Muscle layer of colon (tissue), 2 donors: ENCODE results near the gene OR52B4.
"Not testable (repeated sequence)": the region's sequence is repeated elsewhere in the genome, so short reads cannot be mapped to it uniquely, and the experiment has no call there.

ENCODE experiments used
- H3K27ac ChIP-seq: one replicate; pipeline ENCODE4 v1.7.0; 2013; ENCODE audit warnings: low read depth, mild to moderate bottlenecking, low read length, moderate library complexity
- H3K27me3 ChIP-seq, 2 donors: one replicate each; pipeline ENCODE4 v1.7.0; 2013; ENCODE audit warnings: low read length in 2 of 2, mild to moderate bottlenecking in 2 of 2; ENCODE audit not compliant: insufficient read depth in 2 of 2, control insufficient read depth in 1 of 2
- H3K36me3 ChIP-seq: one replicate; pipeline ENCODE4 v1.7.0; 2013; ENCODE audit warnings: mild to moderate bottlenecking, low read length; ENCODE audit not compliant: insufficient read depth
- H3K4me1 ChIP-seq: one replicate; pipeline ENCODE4 v1.7.0; 2013; ENCODE audit warnings: mild to moderate bottlenecking, low read length; ENCODE audit not compliant: insufficient read depth
- H3K4me3 ChIP-seq, 2 donors: one replicate each; pipeline ENCODE4 v1.7.0; 2013; ENCODE audit warnings: low read length in 2 of 2, low read depth in 1 of 2, mild to moderate bottlenecking in 1 of 2, moderate library complexity in 1 of 2
- H3K9ac ChIP-seq: one replicate; pipeline ENCODE4 v1.7.0; 2013; ENCODE audit warnings: low read length
- H3K9me3 ChIP-seq: one replicate; pipeline ENCODE4 v1.7.0; 2013; ENCODE audit warnings: mild to moderate bottlenecking, low read length
- donor health status: abdominal sarcoma.
- donor health status: Adenocarcinoma of cecum.

OR52B4 gene

GRCh38 chr11:4368286-4368685 is at the start of gene OR52B4:
Gene OR52B4 (minus strand): TSS chr11:4368386. CDS start chr11:4368295, 91 bp downstream.
- Histone ChIP-seq H3K4me1 (no peaks in the 10 kb centered on the region), H3K9me3 (no peaks in the 10 kb centered on the region), H3K36me3 (no peaks in the 10 kb centered on the region), H3K27me3 (no peaks in the 10 kb centered on the region), H3K27ac (no peak within 1 kb of the TSS), H3K9ac (no peak within 1 kb of the TSS), H3K4me3 (no peak within 1 kb of the TSS)

GRCh38 chr11:4416816-4417215 is 48.6 kb upstream of the OR52B4 start:
- H3K9ac ChIP-seq: no peak overlapping the region
- no peaks in the 10 kb centered on the region for H3K27me3 ChIP-seq
- no peaks in the 10 kb centered on the region for H3K4me1 ChIP-seq
- no peaks in the 10 kb centered on the region for H3K36me3 ChIP-seq
- no peak overlapping the region for H3K27ac ChIP-seq
- no peaks in the 10 kb centered on the region for H3K9me3 ChIP-seq
- H3K4me3 ChIP-seq: no peak overlapping the region

GRCh38 chr11:4416306-4416705 is 48.1 kb upstream of the OR52B4 start:
- H3K27me3 ChIP-seq: no peaks in the 10 kb centered on the region
- no peaks in the 10 kb centered on the region for H3K36me3 ChIP-seq
- no peaks in the 10 kb centered on the region for H3K9me3 ChIP-seq
- no peak overlapping the region for H3K9ac ChIP-seq
- no peaks in the 10 kb centered on the region for H3K4me1 ChIP-seq
- H3K27ac ChIP-seq: no peak overlapping the region
- no peak overlapping the region for H3K4me3 ChIP-seq

GRCh38 chr11:4406206-4406605 is 38.0 kb upstream of the OR52B4 start:
- not testable (repeated sequence) for H3K27ac ChIP-seq, H3K4me1 ChIP-seq, H3K27me3 ChIP-seq, H3K9me3 ChIP-seq, H3K36me3 ChIP-seq, H3K4me3 ChIP-seq, H3K9ac ChIP-seq

- H3K27ac ChIP-seq: no peak overlapping the region
Measured at GRCh38 chr11:4393858-4394223, 25.7 kb upstream of the OR52B4 start.

GRCh38 chr11:4393209-4393857 is 25.1 kb upstream of the OR52B4 start, which contains the start of gene TRIM21:
Gene TRIM21 (minus strand): TSS chr11:4393702. CDS start chr11:4390409, 3,293 bp downstream.
- no peaks in the 10 kb centered on the region for H3K27me3 ChIP-seq
- H3K4me1 ChIP-seq: peaks cover 5% of the 10 kb centered on the region
- peak within 1 kb of the TSS; percentile 91 to 92 for H3K4me3 ChIP-seq
- peak within 1 kb of the TSS; percentile 84 for H3K9ac ChIP-seq
- H3K36me3 ChIP-seq: peaks cover 21% of the 10 kb centered on the region
- H3K27ac ChIP-seq: peak within 1 kb of the TSS; percentile 85
- H3K9me3 ChIP-seq: no peaks in the 10 kb centered on the region

More at GRCh38 chr11:4393858-4394223, 25.7 kb upstream of the OR52B4 start:
- Histone ChIP-seq H3K4me1 (peaks cover 5% of the 10 kb centered on the region), H3K36me3 (peaks cover 16% of the 10 kb centered on the region), H3K9me3 (no peaks in the 10 kb centered on the region), H3K4me3 (peak overlapping the region; percentile 91 to 92), H3K9ac (peak overlapping the region; percentile 84), H3K27me3 (no peaks in the 10 kb centered on the region)

- no peaks in the 10 kb centered on the region for H3K27me3 ChIP-seq
- no peak overlapping the region for H3K27ac ChIP-seq
- H3K4me3 ChIP-seq: no peak overlapping the region
- peaks cover 53% of the 10 kb centered on the region for H3K36me3 ChIP-seq
- H3K9ac ChIP-seq: no peak overlapping the region
- H3K4me1 ChIP-seq: peaks cover 5% of the 10 kb centered on the region
- H3K9me3 ChIP-seq: no peaks in the 10 kb centered on the region
Measured at GRCh38 chr11:4388221-4388620, 20.0 kb upstream of the OR52B4 start.

GRCh38 chr11:4385978-4386740 is 18.0 kb upstream of the OR52B4 start:
- Histone ChIP-seq H3K9ac (no peak overlapping the region), H3K27ac (no peak overlapping the region), H3K4me1 (no peaks in the 10 kb centered on the region), H3K4me3 (no peak overlapping the region), H3K9me3 (no peaks in the 10 kb centered on the region), H3K36me3 (peaks cover 53% of the 10 kb centered on the region), H3K27me3 (no peaks in the 10 kb centered on the region)

GRCh38 chr11:4381901-4382300 is 13.7 kb upstream of the OR52B4 start:
- no peaks in the 10 kb centered on the region for H3K27me3 ChIP-seq
- H3K4me1 ChIP-seq: no peaks in the 10 kb centered on the region
- peaks cover 22% of the 10 kb centered on the region for H3K36me3 ChIP-seq
- H3K9me3 ChIP-seq: no peaks in the 10 kb centered on the region
- H3K27ac ChIP-seq: no peak overlapping the region
- H3K9ac ChIP-seq: no peak overlapping the region
- no peak overlapping the region for H3K4me3 ChIP-seq

GRCh38 chr11:4375431-4376140 is 7.4 kb upstream of the OR52B4 start:
- Histone ChIP-seq H3K36me3 (no peaks in the 10 kb centered on the region), H3K9me3 (no peaks in the 10 kb centered on the region), H3K4me1 (no peaks in the 10 kb centered on the region), H3K4me3 (no peak overlapping the region), H3K9ac (no peak overlapping the region), H3K27ac (no peak overlapping the region), H3K27me3 (no peaks in the 10 kb centered on the region)

GRCh38 chr11:4370166-4370565 is 2.0 kb upstream of the OR52B4 start:
- no peaks in the 10 kb centered on the region for H3K27me3 ChIP-seq

More at GRCh38 chr11:4370166-4370565, 2.0 kb upstream of the OR52B4 start:
- Histone ChIP-seq H3K9me3 (no peaks in the 10 kb centered on the region), H3K27ac (no peak overlapping the region), H3K9ac (no peak overlapping the region), H3K4me3 (no peak overlapping the region), H3K36me3 (no peaks in the 10 kb centered on the region), H3K4me1 (no peaks in the 10 kb centered on the region)
